LoVo (cell line): ENCODE data around the gene EDA.
"Not testable (repeated sequence)": the region's sequence is repeated elsewhere in the genome, so short reads cannot be mapped to it uniquely, and the experiment has no call there.

Source experiments
- DNase-seq: peaks from one replicate; pipeline ENCODE4 v3.0.0-alpha.2; 2016; ENCODE audit warnings: low spot score

The EDA gene

GRCh38 chrX:69959712-69960111, 343.8 kb downstream of the EDA start:
- DNase-seq, result no peak

- no peak for DNase-seq
These were observed 345.6 kb downstream of the EDA start for GRCh38 chrX:69961365-69962072.

- DNase-seq, result no peak
These were observed 353.0 kb downstream of the EDA start for GRCh38 chrX:69968950-69969349.

GRCh38 chrX:69969460-69969859, 353.5 kb downstream of the EDA start:
- no peak for DNase-seq

GRCh38 chrX:69987691-69988090, 371.8 kb downstream of the EDA start:
- DNase-seq, result no peak

- DNase-seq, result no peak
These were observed 373.1 kb downstream of the EDA start for GRCh38 chrX:69988955-69989394.

- DNase-seq, result no peak
These were observed 375.8 kb downstream of the EDA start for GRCh38 chrX:69991685-69992084.

- no peak for DNase-seq
These were observed 377.6 kb downstream of the EDA start for GRCh38 chrX:69993494-69993893.

GRCh38 chrX:69995362-69996112, 379.6 kb downstream of the EDA start:
- no peak for DNase-seq

GRCh38 chrX:69996113-69996468, 380.2 kb downstream of the EDA start:
- DNase-seq, result no peak

GRCh38 chrX:69998299-69998698, 382.4 kb downstream of the EDA start:
- not testable (repeated sequence) for DNase-seq

- no peak for DNase-seq
These were observed 385.4 kb downstream of the EDA start for GRCh38 chrX:70001269-70001668.

- no peak for DNase-seq
These were observed 385.9 kb downstream of the EDA start for GRCh38 chrX:70001708-70002341.

- no peak for DNase-seq
These were observed 392.0 kb downstream of the EDA start for GRCh38 chrX:70007946-70008345.

GRCh38 chrX:70009049-70009448, 393.1 kb downstream of the EDA start:
- no peak for DNase-seq

GRCh38 chrX:70009970-70010369, 394.1 kb downstream of the EDA start:
- DNase-seq, result no peak

GRCh38 chrX:70012756-70013155, 396.8 kb downstream of the EDA start:
- no peak for DNase-seq

- no peak for DNase-seq
These were observed 397.8 kb downstream of the EDA start for GRCh38 chrX:70013466-70014381.

- no peak for DNase-seq
These were observed 400.6 kb downstream of the EDA start for GRCh38 chrX:70016513-70016912.

GRCh38 chrX:70022616-70023015, 406.7 kb downstream of the EDA start:
- DNase-seq, result no peak

- no peak for DNase-seq
These were observed 409.6 kb downstream of the EDA start for GRCh38 chrX:70025464-70025863.
